Measurements from ENCODE around the gene POU6F2. TPM values are rescaled to one million over a fixed set of nuclear protein-coding genes. Genes with fewer than 3 reads are reported as not detected.
A peak's percentile ranks its signal among the peaks of the same experiment; 100 is the strongest.

POU6F2 gene
- total RNA-seq, 1 donor: under 0.01 TPM

GRCh38 chr7:39304668-39305405 is 327.1 kb downstream of the POU6F2 start:
- TF ChIP-seq, protein P1, sequence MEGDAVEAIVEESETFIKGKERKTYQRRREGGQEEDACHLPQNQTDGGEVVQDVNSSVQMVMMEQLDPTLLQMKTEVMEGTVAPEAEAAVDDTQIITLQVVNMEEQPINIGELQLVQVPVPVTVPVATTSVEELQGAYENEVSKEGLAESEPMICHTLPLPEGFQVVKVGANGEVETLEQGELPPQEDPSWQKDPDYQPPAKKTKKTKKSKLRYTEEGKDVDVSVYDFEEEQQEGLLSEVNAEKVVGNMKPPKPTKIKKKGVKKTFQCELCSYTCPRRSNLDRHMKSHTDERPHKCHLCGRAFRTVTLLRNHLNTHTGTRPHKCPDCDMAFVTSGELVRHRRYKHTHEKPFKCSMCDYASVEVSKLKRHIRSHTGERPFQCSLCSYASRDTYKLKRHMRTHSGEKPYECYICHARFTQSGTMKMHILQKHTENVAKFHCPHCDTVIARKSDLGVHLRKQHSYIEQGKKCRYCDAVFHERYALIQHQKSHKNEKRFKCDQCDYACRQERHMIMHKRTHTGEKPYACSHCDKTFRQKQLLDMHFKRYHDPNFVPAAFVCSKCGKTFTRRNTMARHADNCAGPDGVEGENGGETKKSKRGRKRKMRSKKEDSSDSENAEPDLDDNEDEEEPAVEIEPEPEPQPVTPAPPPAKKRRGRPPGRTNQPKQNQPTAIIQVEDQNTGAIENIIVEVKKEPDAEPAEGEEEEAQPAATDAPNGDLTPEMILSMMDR (IDR thresholded peaks at IDR 0.05; ENCODE audit: insufficient read depth, low read depth, low read length): no peak
- no peak overlapping the region for H3K4me3 ChIP-seq (ENCODE audit: low read depth, low read length)
- no peak for DNase-seq (ENCODE audit: low read depth)

DNA sequence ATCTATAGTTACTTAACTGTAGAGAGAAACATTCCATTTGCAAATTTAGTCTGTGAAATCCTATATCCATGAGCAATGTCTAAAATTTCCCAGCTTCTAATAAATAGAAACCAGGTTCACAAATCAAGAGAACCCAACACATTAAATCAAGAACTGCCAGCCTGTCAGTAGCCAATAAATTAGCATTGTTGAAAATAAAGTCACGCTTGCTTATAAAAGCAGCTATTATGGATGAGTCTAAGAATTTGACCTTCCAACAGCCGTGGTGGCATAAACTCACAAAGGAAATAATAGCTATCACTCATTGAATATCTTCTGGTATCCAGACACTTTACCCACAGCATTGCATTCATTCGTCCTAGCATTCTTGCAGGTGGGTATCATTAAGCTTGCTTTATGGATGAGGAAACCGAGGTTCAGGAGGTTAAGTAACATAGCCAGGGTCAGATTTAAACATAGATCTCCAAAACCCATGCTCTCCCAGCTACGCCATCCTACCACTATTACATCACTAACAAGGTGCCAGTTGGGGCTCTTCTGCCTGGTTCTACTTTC is 328.4 kb downstream of the POU6F2 start:
- no peak for DNase-seq (ENCODE audit: low read depth)
- TF ChIP-seq, protein P1 (IDR thresholded peaks at IDR 0.05; ENCODE audit: insufficient read depth, low read depth, low read length): no peak

DNA sequence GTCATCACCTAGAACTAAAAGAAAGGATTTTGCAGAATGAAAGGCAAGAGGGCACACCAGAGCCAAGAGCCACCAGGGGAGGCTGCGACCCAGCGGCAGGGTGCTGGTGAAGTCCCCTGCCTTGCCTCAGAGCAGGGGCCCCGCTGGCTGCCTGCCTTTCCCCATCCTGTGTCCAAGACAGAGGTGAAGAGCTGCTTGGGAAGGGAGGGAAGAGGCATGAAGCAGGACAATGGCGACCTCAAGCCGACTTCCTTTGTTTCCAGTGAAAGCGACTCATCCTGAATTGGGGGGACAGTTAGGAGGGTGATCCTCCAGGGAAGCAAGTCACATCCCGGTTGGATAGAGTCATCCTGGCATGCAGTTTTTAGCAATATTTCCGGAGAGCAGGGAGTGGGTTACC is 333.0 kb downstream of the POU6F2 start:
- TF ChIP-seq, protein P1 (IDR thresholded peaks at IDR 0.05; ENCODE audit: insufficient read depth, low read depth, low read length): no peak

More for the DNA sequence above, 328.4 kb downstream of the POU6F2 start:
- no peak overlapping the region for H3K4me3 ChIP-seq (ENCODE audit: low read depth, low read length)

GRCh38 chr7:39312254-39312989 is 334.7 kb downstream of the POU6F2 start:
- DNase-seq (ENCODE audit: low read depth): no peak
- TF ChIP-seq, protein P1 (IDR thresholded peaks at IDR 0.05; ENCODE audit: insufficient read depth, low read depth, low read length): no peak
- H3K4me3 ChIP-seq (ENCODE audit: low read depth, low read length): no peak overlapping the region

More for the DNA sequence above, 333.0 kb downstream of the POU6F2 start:
- no peak for DNase-seq (ENCODE audit: low read depth)
- H3K4me3 ChIP-seq (ENCODE audit: low read depth, low read length): no peak overlapping the region

DNA sequence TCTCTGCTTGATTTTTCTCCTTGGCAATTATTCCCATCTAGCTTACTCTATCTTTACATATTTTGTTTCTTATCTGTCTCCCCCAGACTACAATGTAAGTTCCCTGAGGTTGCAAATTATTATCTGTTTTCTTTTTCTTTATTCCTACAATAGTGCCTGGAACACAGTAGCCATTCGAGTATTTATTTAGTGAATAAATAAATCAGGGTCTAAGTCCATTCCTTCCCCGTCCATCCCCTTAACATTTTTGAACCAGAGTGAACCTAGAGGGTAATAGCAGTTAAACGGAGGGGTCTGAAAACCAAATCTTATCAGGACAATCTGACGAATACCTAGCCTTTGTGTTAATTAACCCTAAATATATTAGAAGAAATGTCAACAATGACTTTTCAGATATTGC is 335.7 kb downstream of the POU6F2 start:
- TF ChIP-seq, protein P1 (IDR thresholded peaks at IDR 0.05; ENCODE audit: insufficient read depth, low read depth, low read length): no peak
- DNase-seq (ENCODE audit: low read depth): no peak
- H3K4me3 ChIP-seq (ENCODE audit: low read depth, low read length): no peak overlapping the region

DNA sequence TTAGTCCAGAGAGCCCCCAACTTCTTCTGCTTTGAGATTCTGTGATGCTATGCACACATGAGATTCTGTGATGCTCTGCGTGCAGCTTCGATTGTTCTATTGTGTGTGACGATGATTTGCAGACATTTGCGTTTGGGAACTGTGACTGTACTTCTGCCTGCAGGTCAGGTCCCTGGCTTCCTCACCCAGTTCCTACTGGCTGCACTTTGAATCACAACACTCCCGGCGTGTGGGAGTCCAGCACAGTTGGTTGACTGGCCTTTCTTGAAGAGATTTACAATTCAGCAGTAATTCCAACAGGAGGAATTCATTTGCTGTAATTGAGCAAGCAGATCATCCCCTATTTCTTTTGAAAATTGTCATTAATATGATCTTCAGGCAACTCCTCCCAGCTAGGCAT is 336.3 kb downstream of the POU6F2 start:
- no peak overlapping the region for H3K4me3 ChIP-seq (ENCODE audit: low read depth, low read length)
- peak; percentile 1 for DNase-seq (ENCODE audit: low read depth)
- TF ChIP-seq, protein P1 (IDR thresholded peaks at IDR 0.05; ENCODE audit: insufficient read depth, low read depth, low read length): no peak

Measured in fibroblast of villous mesenchyme (primary cell).